HepG2 (cell line): ENCODE results near the gene SETD1A. TPM values are rescaled to one million over a fixed set of nuclear protein-coding genes. Genes with fewer than 3 reads are reported as not detected.

Experiments used
- ADNP ChIP-seq: sonication (generic); formaldehyde crosslinking; IDR thresholded peaks from 2 replicates; pipeline ENCODE4 v1.4.0; 2020; ENCODE audit warnings: missing genetic modification reagents
- AFF4 ChIP-seq: sonication (generic); formaldehyde crosslinking; IDR thresholded peaks from 2 replicates; pipeline ENCODE4 v1.4.0; 2020; ENCODE audit warnings: missing genetic modification reagents
- BHLHE40 ChIP-seq: IDR thresholded peaks from 2 replicates; pipeline ENCODE4 v1.6.1; 2011; ENCODE audit warnings: low read length, improper control_type of control experiment
- E2F2 ChIP-seq: sonication (generic); formaldehyde crosslinking; IDR thresholded peaks from 2 replicates; pipeline ENCODE4 v1.4.0; 2020; ENCODE audit warnings: missing genetic modification reagents, borderline replicate concordance
- EED ChIP-seq: sonication (generic); formaldehyde crosslinking; IDR thresholded peaks from 2 replicates; pipeline ENCODE4 v1.5.0; 2020; ENCODE audit warnings: mild to moderate bottlenecking, missing genetic modification reagents
- FIP1L1 ChIP-seq: fragments of 200-400 bp; formaldehyde crosslinking; IDR thresholded peaks from 2 replicates; pipeline ENCODE4 v1.6.1; 2018; ENCODE audit warnings: low read depth, mild to moderate bottlenecking, low read length, moderate library complexity, borderline replicate concordance; ENCODE audit not compliant: insufficient read depth
- FOSL2 ChIP-seq: sonication (generic); formaldehyde crosslinking; IDR thresholded peaks from 2 replicates; pipeline ENCODE4 v1.4.0; 2020; ENCODE audit warnings: missing genetic modification reagents
- FOXA3 ChIP-seq: IDR thresholded peaks from 2 replicates; pipeline ENCODE4 v1.6.1; 2016; ENCODE audit warnings: missing genetic modification reagents, missing compliant biosample characterization
- KDM3A ChIP-seq: IDR thresholded peaks from 2 replicates; pipeline ENCODE4 v1.6.1; 2018; ENCODE audit warnings: low read depth, missing compliant biosample characterization
- MED8 ChIP-seq: sonication (generic); formaldehyde crosslinking; IDR thresholded peaks from 2 replicates; pipeline ENCODE4 v1.8.1; 2023; ENCODE audit warnings: mild to moderate bottlenecking, missing genetic modification reagents; ENCODE audit not compliant: insufficient replicate concordance
- MYPOP ChIP-seq: sonication (generic); formaldehyde crosslinking; IDR thresholded peaks from 2 replicates; pipeline ENCODE4 v1.8.1; 2023; ENCODE audit warnings: mild to moderate bottlenecking, moderate library complexity, missing genetic modification reagents
- SALL1 ChIP-seq: sonication (generic); formaldehyde crosslinking; IDR thresholded peaks from 2 replicates; pipeline ENCODE4 v1.8.0; 2022; ENCODE audit warnings: mild to moderate bottlenecking, missing genetic modification reagents
- TGIF2 ChIP-seq: IDR thresholded peaks from 2 replicates; pipeline ENCODE4 v1.6.1; 2016; ENCODE audit warnings: control low read depth, missing compliant biosample characterization
- ZBTB43 ChIP-seq: sonication (generic); formaldehyde crosslinking; conservative IDR thresholded peaks from 2 replicates; pipeline ENCODE4 v1.4.0; 2020; ENCODE audit warnings: missing genetic modification reagents
- ZNF558 ChIP-seq: sonication (generic); formaldehyde crosslinking; IDR thresholded peaks from 2 replicates; pipeline ENCODE4 v1.9.0; 2022; ENCODE audit warnings: mild to moderate bottlenecking, missing genetic modification reagents, borderline replicate concordance
- ZNF670 ChIP-seq: sonication (generic); formaldehyde crosslinking; IDR thresholded peaks from 2 replicates; pipeline ENCODE4 v1.8.0; 2022; ENCODE audit warnings: mild to moderate bottlenecking, missing genetic modification reagents, borderline replicate concordance
- ZNF672 ChIP-seq: sonication (generic); formaldehyde crosslinking; IDR thresholded peaks from 2 replicates; pipeline ENCODE4 v1.8.1; 2022; ENCODE audit warnings: missing genetic modification reagents
- ZNF691 ChIP-seq: sonication (generic); formaldehyde crosslinking; IDR thresholded peaks from 2 replicates; pipeline ENCODE4 v1.4.0; 2020; ENCODE audit warnings: missing genetic modification reagents, low read depth, mild to moderate bottlenecking, borderline replicate concordance
- ZNF713 ChIP-seq: sonication (generic); formaldehyde crosslinking; IDR thresholded peaks from 2 replicates; pipeline ENCODE4 v1.4.0; 2020; ENCODE audit warnings: mild to moderate bottlenecking, missing genetic modification reagents
- polyA plus RNA-seq, 8 experiments: library from polyadenylated mRNA; depleted of rRNA in 3 of 8; stranded (reverse) in 7 of 8; unstranded in 1 of 8; fragments of >200 nt; fragmentation: Illumina TruSeq in 4 of 8; extraction: Trizol in 4 of 8; gene quantifications; 2 replicates each; pipeline versions ENCODE4 v1.2.1 to v1.2.3, GENCODE V29; 2011 to 2016; ENCODE audit warnings: low read depth in 4 of 8, missing spikeins in 1 of 8, mixed read lengths in 1 of 8; ENCODE audit not compliant: insufficient read depth in 1 of 8
- total RNA-seq, 5 experiments: library from RNA; depleted of rRNA; stranded (reverse); fragments of >200 nt; fragmentation: Illumina TruSeq; extraction: Trizol; gene quantifications; 2 replicates each; pipeline ENCODE4 v1.2.3, GENCODE V29; 2016; ENCODE audit warnings: low read depth in 1 of 5

Gene SETD1A
- total and polyA plus RNA-seq, 2 of the 13 experiments (the other 11 are each of a cell fraction or from before 2014, with no cell fraction given), result 3.8 to 5.6 TPM

- TF ChIP-seq TGIF2 (CRISPR knock-in tag) (no peak), E2F2 (CRISPR knock-in tag) (no peak), ZBTB43 (no peak), ZNF672 (no peak), ZNF558 (CRISPR knock-in tag) (no peak), ADNP (CRISPR knock-in tag) (no peak), FOXA3 (CRISPR knock-in tag) (peak; percentile 21; the same call in 1 of the 2 replicates), MED8 (CRISPR knock-in tag) (no peak), ZNF691 (no peak; the same call in 1 of the 2 replicates), FOSL2 (CRISPR knock-in tag) (no peak), SALL1 (CRISPR knock-in tag) (peak; percentile 36), KDM3A (CRISPR knock-in tag) (no peak), BHLHE40 (no peak), ZNF713 (CRISPR knock-in tag) (no peak), AFF4 (no peak), MYPOP (CRISPR knock-in tag) (no peak), FIP1L1 (no peak), ZNF670 (CRISPR knock-in tag) (no peak), EED (CRISPR knock-in tag) (no peak; the same call in 1 of the 2 replicates)
These were observed 28.8 kb downstream of the SETD1A start (continued) for GRCh38 chr16:30986129-30986991.
